AG09319 (cell line): ENCODE data around the gene KLHL29.

Experiments
- DNase-seq: peaks from one replicate; pipeline ENCODE4 v3.0.0-alpha.2; 2010; ENCODE audit warnings: low read depth; ENCODE audit errors: extremely low read depth
- TF ChIP-seq, protein P1 (sequence below): IDR thresholded peaks from 2 replicates; pipeline ENCODE4 v1.5.1; 2011; ENCODE audit warnings: low read depth, mild to moderate bottlenecking, inconsistent platforms, low read length, moderate library complexity

Gene KLHL29

GRCh38 chr2:23664066-23664788 lies 279.2 kb downstream of the KLHL29 start:
- DNase-seq, result no peak
- TF ChIP-seq, protein P1, sequence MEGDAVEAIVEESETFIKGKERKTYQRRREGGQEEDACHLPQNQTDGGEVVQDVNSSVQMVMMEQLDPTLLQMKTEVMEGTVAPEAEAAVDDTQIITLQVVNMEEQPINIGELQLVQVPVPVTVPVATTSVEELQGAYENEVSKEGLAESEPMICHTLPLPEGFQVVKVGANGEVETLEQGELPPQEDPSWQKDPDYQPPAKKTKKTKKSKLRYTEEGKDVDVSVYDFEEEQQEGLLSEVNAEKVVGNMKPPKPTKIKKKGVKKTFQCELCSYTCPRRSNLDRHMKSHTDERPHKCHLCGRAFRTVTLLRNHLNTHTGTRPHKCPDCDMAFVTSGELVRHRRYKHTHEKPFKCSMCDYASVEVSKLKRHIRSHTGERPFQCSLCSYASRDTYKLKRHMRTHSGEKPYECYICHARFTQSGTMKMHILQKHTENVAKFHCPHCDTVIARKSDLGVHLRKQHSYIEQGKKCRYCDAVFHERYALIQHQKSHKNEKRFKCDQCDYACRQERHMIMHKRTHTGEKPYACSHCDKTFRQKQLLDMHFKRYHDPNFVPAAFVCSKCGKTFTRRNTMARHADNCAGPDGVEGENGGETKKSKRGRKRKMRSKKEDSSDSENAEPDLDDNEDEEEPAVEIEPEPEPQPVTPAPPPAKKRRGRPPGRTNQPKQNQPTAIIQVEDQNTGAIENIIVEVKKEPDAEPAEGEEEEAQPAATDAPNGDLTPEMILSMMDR, result no peak

DNA sequence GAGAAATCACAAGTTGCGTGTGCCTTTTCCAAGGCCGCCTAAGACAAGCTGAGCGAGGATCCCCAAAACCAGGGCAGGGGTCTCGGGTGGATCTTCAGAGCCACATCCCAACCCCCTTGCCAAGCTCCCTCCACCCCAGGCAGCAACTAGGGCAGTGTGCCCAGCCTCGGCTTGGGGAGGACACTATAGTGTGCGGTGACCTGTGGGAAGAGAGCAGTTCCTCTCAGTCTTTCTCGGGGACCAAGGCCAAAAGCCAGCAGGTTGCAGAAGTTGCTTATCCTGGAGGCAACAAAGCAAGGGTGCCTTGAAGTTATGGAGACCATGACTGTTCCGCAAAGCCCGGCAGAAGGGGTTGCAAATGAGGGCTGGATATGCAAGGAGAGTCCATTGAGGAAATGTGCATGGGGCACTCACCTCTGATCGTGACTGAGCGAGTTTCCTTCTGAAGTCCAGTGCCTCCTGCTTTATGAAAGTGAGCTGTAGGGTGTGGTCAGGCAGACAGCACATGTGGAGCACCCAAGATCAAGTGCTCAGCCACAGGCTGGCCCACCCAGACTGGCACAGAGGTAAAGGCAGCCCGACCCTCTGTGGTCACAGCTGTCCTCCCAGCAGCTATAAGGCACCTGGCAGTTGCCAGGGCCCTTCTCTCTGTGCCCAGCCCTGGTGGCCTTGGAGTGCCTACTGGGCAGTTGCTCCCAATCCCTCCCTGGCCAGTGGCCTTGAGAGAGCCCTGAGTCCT lies 281.4 kb downstream of the KLHL29 start:
- DNase-seq, result no peak
- TF ChIP-seq, protein P1, result no peak

- DNase-seq, result no peak
- TF ChIP-seq, protein P1, result no peak
Measured at GRCh38 chr2:23666980-23667357, 282.0 kb downstream of the KLHL29 start.

DNA sequence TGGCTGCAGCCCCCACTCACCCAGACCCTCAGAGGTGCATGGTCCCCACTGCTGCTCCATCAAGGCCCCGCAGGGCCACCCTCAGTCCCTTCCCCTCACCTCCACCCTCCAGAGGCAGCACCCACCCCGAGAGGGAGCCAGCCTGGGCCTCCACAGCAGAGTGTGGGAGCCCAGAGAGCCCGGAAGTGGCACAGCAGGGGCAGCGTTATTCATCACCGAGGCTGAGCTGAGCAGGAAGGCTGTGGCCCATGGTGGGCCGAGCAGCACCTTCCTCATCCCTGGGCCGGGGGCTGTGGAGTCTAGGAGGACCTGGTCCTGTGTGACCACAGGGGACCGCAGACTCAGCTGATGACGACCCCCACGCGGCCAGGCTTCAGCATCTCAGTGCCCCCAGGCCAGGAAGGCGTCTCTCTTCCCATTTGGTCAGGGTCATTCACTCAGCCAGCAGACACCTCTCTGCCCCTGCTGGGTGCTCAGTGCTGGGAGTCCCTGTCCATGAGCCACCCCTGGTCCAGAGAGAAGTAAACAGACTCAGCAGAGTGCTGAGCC lies 283.9 kb downstream of the KLHL29 start:
- TF ChIP-seq, protein P1, result no peak
- DNase-seq, result no peak

DNA sequence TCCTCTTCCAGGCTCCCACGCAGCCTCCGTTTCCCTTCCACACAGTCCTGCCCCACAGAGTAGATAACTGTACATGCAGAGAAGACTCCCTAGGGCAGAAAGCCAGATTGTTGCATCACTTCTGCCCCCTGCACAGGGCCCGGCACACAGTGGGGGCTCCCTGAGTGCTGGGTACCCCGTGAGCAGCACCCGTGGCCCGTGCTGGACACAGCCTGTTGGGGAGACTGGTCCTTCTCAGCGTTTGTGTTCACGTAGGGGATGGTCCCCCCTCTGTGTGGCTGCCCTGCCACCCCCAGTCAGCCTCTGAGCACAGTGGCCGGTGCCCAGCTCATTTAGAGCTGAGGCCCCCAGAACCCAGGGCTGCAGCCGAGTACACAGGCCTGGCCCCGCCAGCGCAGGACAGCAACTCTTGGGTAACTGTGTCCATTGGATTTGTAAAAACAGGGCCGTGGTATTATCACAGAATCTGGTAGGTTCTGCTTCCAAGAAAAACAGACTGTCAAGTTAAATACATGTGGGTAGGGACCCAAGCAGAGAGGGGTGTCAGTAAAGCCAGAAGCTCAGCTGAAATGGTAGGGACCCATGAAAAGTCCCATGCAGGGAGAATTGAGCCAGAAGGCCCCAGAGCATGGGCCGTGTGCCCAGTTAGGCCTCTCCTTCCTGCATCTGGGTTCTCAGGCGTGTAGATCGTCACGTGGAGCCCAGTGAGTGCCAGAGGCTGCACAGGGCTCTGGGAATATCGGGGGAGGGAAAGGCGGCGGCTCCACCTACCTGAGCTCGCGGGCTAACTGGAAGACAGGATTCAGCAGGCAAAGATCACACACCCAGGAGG lies 284.6 kb downstream of the KLHL29 start:
- DNase-seq, result no peak
- TF ChIP-seq, protein P1, result no peak

DNA sequence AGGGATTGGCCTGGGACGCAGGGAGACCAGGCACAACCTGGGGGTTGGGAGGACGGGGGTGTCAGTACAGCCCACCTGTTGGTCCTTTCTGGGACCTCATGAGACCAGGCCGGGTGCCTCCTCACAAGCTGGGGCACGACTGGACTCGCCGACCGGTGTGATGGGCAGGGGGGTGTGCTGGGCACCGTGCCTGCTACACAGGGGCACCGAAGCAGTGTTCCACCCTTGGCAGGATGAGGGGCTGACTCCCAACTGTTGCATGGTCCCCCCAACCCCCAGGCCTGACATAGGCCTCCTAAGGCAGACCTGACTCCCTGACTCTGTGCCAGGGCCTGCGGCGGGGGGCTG lies 285.2 kb downstream of the KLHL29 start:
- no peak for DNase-seq
- TF ChIP-seq, protein P1, result no peak
